K562 (cell line): ENCODE data around the gene BNIPL. TPM values are rescaled to one million over a fixed set of nuclear protein-coding genes. Genes with fewer than 3 reads are reported as not detected.

Source experiments
- FOXA1 ChIP-seq: fragments of 450-650 bp; IDR thresholded peaks from 2 replicates; pipeline ENCODE4 v1.6.1; 2016; ENCODE audit warnings: mild to moderate bottlenecking, borderline replicate concordance
- HDAC1 ChIP-seq, 2 experiments: fragments of 450-650 bp; IDR thresholded peaks; 2 replicates each; pipeline ENCODE4 v1.6.1; 2016 to 2017; ENCODE audit warnings: inconsistent platforms in 1 of 2, mild to moderate bottlenecking in 1 of 2, moderate library complexity in 1 of 2
- HMGN3 ChIP-seq: IDR thresholded peaks from 2 replicates; pipeline ENCODE4 v1.6.1; 2011; ENCODE audit warnings: borderline replicate concordance, low read depth, mild to moderate bottlenecking, mixed read lengths, low read length; ENCODE audit not compliant: insufficient read length; ENCODE audit errors: extremely low read depth
- ILK ChIP-seq: fragments of 450-650 bp; IDR thresholded peaks from 2 replicates; pipeline ENCODE4 v1.6.1; 2016; ENCODE audit warnings: missing genetic modification characterization, low read depth, mild to moderate bottlenecking, missing compliant biosample characterization, moderate library complexity, borderline replicate concordance
- KDM4B ChIP-seq, 2 experiments: fragments of 450-650 bp in 1 of 2; sonication (generic) in 1 of 2; IDR thresholded peaks; 2 replicates each; pipeline ENCODE4 v1.6.1; 2016 to 2017; ENCODE audit warnings: borderline replicate concordance in 2 of 2, antibody characterized with exemption in 1 of 2, low read depth in 1 of 2, mild to moderate bottlenecking in 1 of 2
- MCM7 ChIP-seq, 2 experiments: fragments of 450-650 bp; IDR thresholded peaks; 2 replicates each; pipeline ENCODE4 v1.6.1; 2016 to 2018
- MED1 ChIP-seq: sonication (generic); formaldehyde crosslinking; IDR thresholded peaks from 2 replicates; pipeline ENCODE4 v1.8.1; 2023; ENCODE audit warnings: missing genetic modification reagents, borderline replicate concordance
- MXI1 ChIP-seq: IDR thresholded peaks from 2 replicates; pipeline ENCODE4 v1.6.1; 2011; ENCODE audit warnings: low read depth, mild to moderate bottlenecking, improper control_type of control experiment, low read length
- NUFIP1 ChIP-seq: fragments of 450-650 bp; IDR thresholded peaks from 2 replicates; pipeline ENCODE4 v1.6.1; 2018; ENCODE audit not compliant: partially characterized antibody
- POLR2AphosphoS5 ChIP-seq: IDR thresholded peaks from 2 replicates; pipeline ENCODE4 v1.6.1; 2011; ENCODE audit warnings: mild to moderate bottlenecking, low read depth, low read length, moderate library complexity; ENCODE audit not compliant: control insufficient read depth, insufficient read depth
- PURB ChIP-seq: sonication (generic); formaldehyde crosslinking; IDR thresholded peaks from 2 replicates; pipeline ENCODE4 v1.9.0; 2021; ENCODE audit warnings: low read depth, mild to moderate bottlenecking, missing genetic modification reagents
- SMARCA4 ChIP-seq: fragments of 450-650 bp; IDR thresholded peaks from 2 replicates; pipeline ENCODE4 v1.6.1; 2016
- TBL1XR1 ChIP-seq, 2 experiments: IDR thresholded peaks; 2 replicates each; pipeline ENCODE4 v1.6.1; 2012; ENCODE audit warnings: improper control_type of control experiment in 2 of 2, low read length in 2 of 2, mild to moderate bottlenecking in 1 of 2
- ZNF232 ChIP-seq: sonication (generic); formaldehyde crosslinking; IDR thresholded peaks from 2 replicates; pipeline ENCODE4 v1.8.0; 2022; ENCODE audit warnings: mild to moderate bottlenecking, missing genetic modification reagents
- ZNF263 ChIP-seq: sonication (generic); formaldehyde crosslinking; IDR thresholded peaks from 2 replicates; pipeline ENCODE4 v1.8.0; 2022; ENCODE audit warnings: mild to moderate bottlenecking, missing genetic modification reagents, borderline replicate concordance
- ZNF551 ChIP-seq: fragments of 250-450 bp; sonication (Bioruptor Pico); IDR thresholded peaks from 2 replicates; pipeline ENCODE4 v1.5.0; 2021; ENCODE audit warnings: mild to moderate bottlenecking, moderate library complexity
- ZNF76 ChIP-seq: fragments of 250-450 bp; sonication (Bioruptor Pico); IDR thresholded peaks from 2 replicates; pipeline ENCODE4 v1.4.0; 2020; ENCODE audit warnings: mild to moderate bottlenecking, moderate library complexity, borderline replicate concordance
- ZNF830 ChIP-seq: fragments of 250-450 bp; sonication (Bioruptor Pico); IDR thresholded peaks from 2 replicates; pipeline ENCODE4 v1.5.0; 2021; ENCODE audit warnings: mild to moderate bottlenecking
- polyA plus RNA-seq, 8 experiments: library from polyadenylated mRNA; depleted of rRNA in 4 of 8; stranded (reverse) in 5 of 8; unstranded in 3 of 8; fragments of >200 nt; fragmentation: Nextera tagmentation in 2 of 8; fragmentation: Illumina TruSeq in 1 of 8; extraction: Ambion mirVana in 2 of 8; extraction: Trizol in 1 of 8; gene quantifications; 2 replicates each; pipeline versions ENCODE4 v1.2.1 to v1.2.3, GENCODE V29; 2011 to 2014; ENCODE audit warnings: inconsistent platforms in 1 of 8, missing spikeins in 1 of 8
- total RNA-seq, 7 experiments: library from RNA; depleted of rRNA in 6 of 7; stranded (reverse); fragments of >200 nt in 6 of 7; fragmentation: Illumina TruSeq in 2 of 7; extraction: Trizol in 2 of 7; gene quantifications; 2 replicates each; pipeline versions ENCODE4 v1.2.1 to v1.2.3, GENCODE V29; 2011 to 2021; ENCODE audit warnings: low replicate concordance in 1 of 7
- TF ChIP-seq, protein P1 (sequence below): fragments of 450-650 bp; formaldehyde crosslinking; IDR thresholded peaks from 2 replicates; pipeline ENCODE4 v1.4.0; 2020; ENCODE audit warnings: mild to moderate bottlenecking, moderate library complexity
- TF ChIP-seq, protein P2 (sequence below): fragments of 250-450 bp; sonication (Bioruptor Pico); IDR thresholded peaks from 2 replicates; pipeline ENCODE4 v1.8.0; 2021; ENCODE audit warnings: mild to moderate bottlenecking, moderate library complexity
- TF ChIP-seq, protein P3 (sequence below), 2 experiments: fragments of 450-650 bp in 1 of 2; sonication (generic) in 1 of 2; formaldehyde crosslinking; conservative IDR thresholded peaks; 2 replicates each; pipeline versions ENCODE4 v1.4.0 to v1.8.1; 2020 to 2022; ENCODE audit warnings: mild to moderate bottlenecking in 1 of 2, missing genetic modification reagents in 1 of 2
- TF ChIP-seq, protein P4 (sequence below): fragments of 450-650 bp; IDR thresholded peaks from 2 replicates; pipeline ENCODE4 v1.7.1; 2018; ENCODE audit warnings: mild to moderate bottlenecking, low read depth; ENCODE audit not compliant: partially characterized antibody

The BNIPL gene
- total and polyA plus RNA-seq, 9 of the 15 experiments (the other 6 are each of a cell fraction or from before 2014, with no cell fraction given), result 0.08 to 1.4 (median 0.68) TPM

DNA sequence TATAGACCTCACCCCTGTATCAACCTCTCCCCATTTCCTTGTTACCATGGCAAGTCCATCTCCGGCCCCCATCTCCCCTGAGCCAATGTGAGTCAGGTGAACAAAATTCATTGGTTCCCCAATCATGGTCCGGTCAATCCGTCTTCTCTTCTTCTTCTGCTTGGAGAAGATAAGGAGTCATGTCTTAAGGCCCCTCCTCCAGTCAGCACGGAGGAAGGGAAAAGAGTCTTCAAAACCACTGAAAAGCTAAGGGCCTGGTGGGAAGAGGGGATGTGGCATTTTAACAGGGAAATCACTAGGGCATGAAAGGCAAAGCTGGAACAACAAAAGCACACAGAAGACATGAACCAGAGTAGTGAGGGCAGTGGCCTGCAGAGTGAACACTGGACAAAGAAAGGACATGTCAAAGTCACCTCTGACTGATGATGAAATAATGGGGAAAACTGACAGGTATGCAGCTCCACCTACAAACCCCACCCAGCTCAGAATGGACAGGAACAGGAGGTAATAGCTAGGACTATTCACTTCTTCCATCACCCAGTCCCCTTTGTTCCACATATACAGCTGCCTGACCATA, 18.7 kb downstream of the BNIPL start (continued):
- TF ChIP-seq, protein P1, sequence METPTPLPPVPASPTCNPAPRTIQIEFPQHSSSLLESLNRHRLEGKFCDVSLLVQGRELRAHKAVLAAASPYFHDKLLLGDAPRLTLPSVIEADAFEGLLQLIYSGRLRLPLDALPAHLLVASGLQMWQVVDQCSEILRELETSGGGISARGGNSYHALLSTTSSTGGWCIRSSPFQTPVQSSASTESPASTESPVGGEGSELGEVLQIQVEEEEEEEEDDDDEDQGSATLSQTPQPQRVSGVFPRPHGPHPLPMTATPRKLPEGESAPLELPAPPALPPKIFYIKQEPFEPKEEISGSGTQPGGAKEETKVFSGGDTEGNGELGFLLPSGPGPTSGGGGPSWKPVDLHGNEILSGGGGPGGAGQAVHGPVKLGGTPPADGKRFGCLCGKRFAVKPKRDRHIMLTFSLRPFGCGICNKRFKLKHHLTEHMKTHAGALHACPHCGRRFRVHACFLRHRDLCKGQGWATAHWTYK, result 0 out of 2 replicates have a peak, but pooled peaks have one; percentile 27
- no peak for TF ChIP-seq MXI1
- TF ChIP-seq ILK, result no peak
- TF ChIP-seq ZNF232 (CRISPR knock-in tag), result no peak
- TF ChIP-seq, protein P2, sequence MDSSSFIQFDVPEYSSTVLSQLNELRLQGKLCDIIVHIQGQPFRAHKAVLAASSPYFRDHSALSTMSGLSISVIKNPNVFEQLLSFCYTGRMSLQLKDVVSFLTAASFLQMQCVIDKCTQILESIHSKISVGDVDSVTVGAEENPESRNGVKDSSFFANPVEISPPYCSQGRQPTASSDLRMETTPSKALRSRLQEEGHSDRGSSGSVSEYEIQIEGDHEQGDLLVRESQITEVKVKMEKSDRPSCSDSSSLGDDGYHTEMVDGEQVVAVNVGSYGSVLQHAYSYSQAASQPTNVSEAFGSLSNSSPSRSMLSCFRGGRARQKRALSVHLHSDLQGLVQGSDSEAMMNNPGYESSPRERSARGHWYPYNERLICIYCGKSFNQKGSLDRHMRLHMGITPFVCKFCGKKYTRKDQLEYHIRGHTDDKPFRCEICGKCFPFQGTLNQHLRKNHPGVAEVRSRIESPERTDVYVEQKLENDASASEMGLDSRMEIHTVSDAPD (CRISPR knock-in tag), result no peak
- TF ChIP-seq POLR2AphosphoS5, result peak; percentile 58
- no peak for TF ChIP-seq ZNF830
- TF ChIP-seq FOXA1, result no peak
- peak in 1 of 2 experiments; percentile 88; a peak in 2 of 4 replicates for TF ChIP-seq HDAC1 (IDR thresholded peaks at IDR 0.05)
- TF ChIP-seq NUFIP1, result no peak
- no peak for TF ChIP-seq HMGN3
- TF ChIP-seq MCM7 (IDR thresholded peaks at IDR 0.05), result no peak
- peak; percentile 91 for TF ChIP-seq SMARCA4
- TF ChIP-seq MED1, result no peak
- TF ChIP-seq ZNF76 (CRISPR knock-in tag), result no peak
- TF ChIP-seq PURB (CRISPR knock-in tag), result no peak
- no peak for TF ChIP-seq ZNF263
- peak in 1 of 2 experiments; percentile 32; a peak in 1 of 4 replicates for TF ChIP-seq TBL1XR1 (IDR thresholded peaks at IDR 0.05; ENCODE audit: low read length in 2 of 2)
- TF ChIP-seq, protein P3, sequence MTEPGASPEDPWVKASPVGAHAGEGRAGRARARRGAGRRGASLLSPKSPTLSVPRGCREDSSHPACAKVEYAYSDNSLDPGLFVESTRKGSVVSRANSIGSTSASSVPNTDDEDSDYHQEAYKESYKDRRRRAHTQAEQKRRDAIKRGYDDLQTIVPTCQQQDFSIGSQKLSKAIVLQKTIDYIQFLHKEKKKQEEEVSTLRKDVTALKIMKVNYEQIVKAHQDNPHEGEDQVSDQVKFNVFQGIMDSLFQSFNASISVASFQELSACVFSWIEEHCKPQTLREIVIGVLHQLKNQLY (CRISPR knock-in tag; conservative IDR thresholded peaks at IDR 0.05), result no peak
- TF ChIP-seq, protein P4, sequence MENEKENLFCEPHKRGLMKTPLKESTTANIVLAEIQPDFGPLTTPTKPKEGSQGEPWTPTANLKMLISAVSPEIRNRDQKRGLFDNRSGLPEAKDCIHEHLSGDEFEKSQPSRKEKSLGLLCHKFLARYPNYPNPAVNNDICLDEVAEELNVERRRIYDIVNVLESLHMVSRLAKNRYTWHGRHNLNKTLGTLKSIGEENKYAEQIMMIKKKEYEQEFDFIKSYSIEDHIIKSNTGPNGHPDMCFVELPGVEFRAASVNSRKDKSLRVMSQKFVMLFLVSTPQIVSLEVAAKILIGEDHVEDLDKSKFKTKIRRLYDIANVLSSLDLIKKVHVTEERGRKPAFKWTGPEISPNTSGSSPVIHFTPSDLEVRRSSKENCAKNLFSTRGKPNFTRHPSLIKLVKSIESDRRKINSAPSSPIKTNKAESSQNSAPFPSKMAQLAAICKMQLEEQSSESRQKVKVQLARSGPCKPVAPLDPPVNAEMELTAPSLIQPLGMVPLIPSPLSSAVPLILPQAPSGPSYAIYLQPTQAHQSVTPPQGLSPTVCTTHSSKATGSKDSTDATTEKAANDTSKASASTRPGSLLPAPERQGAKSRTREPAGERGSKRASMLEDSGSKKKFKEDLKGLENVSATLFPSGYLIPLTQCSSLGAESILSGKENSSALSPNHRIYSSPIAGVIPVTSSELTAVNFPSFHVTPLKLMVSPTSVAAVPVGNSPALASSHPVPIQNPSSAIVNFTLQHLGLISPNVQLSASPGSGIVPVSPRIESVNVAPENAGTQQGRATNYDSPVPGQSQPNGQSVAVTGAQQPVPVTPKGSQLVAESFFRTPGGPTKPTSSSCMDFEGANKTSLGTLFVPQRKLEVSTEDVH, result peak; percentile 18
- no peak for TF ChIP-seq KDM4B (IDR thresholded peaks at IDR 0.05; ENCODE audit: borderline replicate concordance in 2 of 2, low read depth in 1 of 2)
- no peak for TF ChIP-seq ZNF551 (CRISPR knock-in tag)
